Measurements from ENCODE around the gene TLN1.

TLN1 gene

GRCh38 chr9:35749515-35750255 is 17.7 kb upstream of the TLN1 start:
- peak; percentile 40 to 60 for DNase-seq

- peak; percentile 67 to 71 for DNase-seq
Observed at GRCh38 chr9:35748858-35749514, 17.0 kb upstream of the TLN1 start, which contains the start of the genes GBA2 and RGP1. Gene GBA2 (minus strand): TSS chr9:35749228. CDS start chr9:35748704, 524 bp downstream. Gene RGP1 (plus strand): TSS chr9:35749287. CDS start chr9:35749756, 469 bp downstream.

- DNase-seq, result peak in 1 of 2 donors; percentile 8
Observed at GRCh38 chr9:35748242-35748857, 16.4 kb upstream of the TLN1 start.

GRCh38 chr9:35746583-35746982 is 14.6 kb upstream of the TLN1 start:
- DNase-seq, result no peak

GRCh38 chr9:35745569-35745968 is 13.6 kb upstream of the TLN1 start:
- DNase-seq, result no peak

GRCh38 chr9:35743880-35744518 is 12.0 kb upstream of the TLN1 start:
- DNase-seq, result no peak

GRCh38 chr9:35743452-35743851 is 11.5 kb upstream of the TLN1 start:
- no peak for DNase-seq

- DNase-seq, result no peak
Observed at GRCh38 chr9:35741740-35742139, 9.7 kb upstream of the TLN1 start.

- no peak for DNase-seq
Observed at GRCh38 chr9:35740243-35740642, 8.2 kb upstream of the TLN1 start.

GRCh38 chr9:35738924-35739323 is 6.9 kb upstream of the TLN1 start:
- no peak for DNase-seq

GRCh38 chr9:35738186-35738585 is 6.2 kb upstream of the TLN1 start:
- DNase-seq, result no peak

GRCh38 chr9:35737143-35737542 is 5.1 kb upstream of the TLN1 start:
- DNase-seq, result no peak

- peak; percentile 70 to 82 for DNase-seq
Observed at GRCh38 chr9:35736201-35736633, 4.2 kb upstream of the TLN1 start.

- DNase-seq, result no peak
Observed at GRCh38 chr9:35734096-35734495, 2.1 kb upstream of the TLN1 start.

- peak in 1 of 2 donors; percentile 35 for DNase-seq
Observed at GRCh38 chr9:35732800-35733541, 976 bp upstream of the TLN1 start.

GRCh38 chr9:35731415-35732184 is 395 bp downstream of the TLN1 start:
- no peak for DNase-seq

GRCh38 chr9:35730486-35730854 is 1.5 kb downstream of the TLN1 start:
- no peak for DNase-seq

GRCh38 chr9:35729700-35730485 is 2.1 kb downstream of the TLN1 start:
- DNase-seq, result peak; percentile 47 to 63

GRCh38 chr9:35729101-35729500 is 2.9 kb downstream of the TLN1 start:
- DNase-seq, result no peak

GRCh38 chr9:35728041-35728971 is 3.7 kb downstream of the TLN1 start:
- peak; percentile 42 for DNase-seq
